M059J (cell line): Measurements from ENCODE around the gene DEK. TPM values are rescaled to one million over a fixed set of nuclear protein-coding genes. Genes with fewer than 3 reads are reported as not detected.
"Not testable (repeated sequence)": the region's sequence is repeated elsewhere in the genome, so short reads cannot be mapped to it uniquely, and the experiment has no call there.

Experiments used
- DNase-seq: peaks from one replicate; pipeline ENCODE4 v3.0.0-alpha.2; 2012; ENCODE audit warnings: low read depth
- total RNA-seq: library from RNA; depleted of rRNA; stranded (reverse); fragments of >200 nt; shearing (Covaris generic); gene quantifications from 2 replicates; pipeline ENCODE4 v1.2.3, GENCODE V29; 2014

Gene DEK
- total RNA-seq, 1 experiment from 2014 or later = 338 TPM

- DNase-seq = no peak
Measured at GRCh38 chr6:18240230-18240629, 24.1 kb downstream of the DEK start.

- no peak for DNase-seq
Measured at GRCh38 chr6:18237167-18237566, 27.2 kb downstream of the DEK start.

GRCh38 chr6:18235524-18235923, 28.8 kb downstream of the DEK start:
- DNase-seq = no peak

- no peak for DNase-seq
Measured at GRCh38 chr6:18234564-18234963, 29.8 kb downstream of the DEK start.

- DNase-seq = not testable (repeated sequence)
Measured at GRCh38 chr6:18233770-18234169, 30.6 kb downstream of the DEK start.

GRCh38 chr6:18231856-18232255, 32.5 kb downstream of the DEK start:
- not testable (repeated sequence) for DNase-seq

- DNase-seq = not testable (repeated sequence)
Measured at GRCh38 chr6:18228590-18228989, 35.7 kb downstream of the DEK start.

- not testable (repeated sequence) for DNase-seq
Measured at GRCh38 chr6:18227166-18227565, 37.2 kb downstream of the DEK start.

GRCh38 chr6:18226451-18227105, 37.8 kb downstream of the DEK start:
- peak; percentile 91 for DNase-seq

GRCh38 chr6:18221288-18221615, 43.1 kb downstream of the DEK start:
- no peak for DNase-seq

- DNase-seq = no peak
Measured at GRCh38 chr6:18219591-18219990, 44.7 kb downstream of the DEK start.

GRCh38 chr6:18218233-18218632, 46.1 kb downstream of the DEK start:
- DNase-seq = no peak

- DNase-seq = peak; percentile 98
Measured at GRCh38 chr6:18216411-18216810, 47.9 kb downstream of the DEK start.

- DNase-seq = no peak
Measured at GRCh38 chr6:18215436-18215835, 48.9 kb downstream of the DEK start.

- no peak for DNase-seq
Measured at GRCh38 chr6:18214003-18214402, 50.3 kb downstream of the DEK start.

GRCh38 chr6:18213439-18213838, 50.9 kb downstream of the DEK start:
- no peak for DNase-seq

GRCh38 chr6:18212231-18212630, 52.1 kb downstream of the DEK start:
- no peak for DNase-seq

- no peak for DNase-seq
Measured at GRCh38 chr6:18211338-18211737, 53.0 kb downstream of the DEK start.

- no peak for DNase-seq
Measured at GRCh38 chr6:18210707-18211106, 53.6 kb downstream of the DEK start.

- no peak for DNase-seq
Measured at GRCh38 chr6:18209539-18210197, 54.7 kb downstream of the DEK start.

- not testable (repeated sequence) for DNase-seq
Measured at GRCh38 chr6:18208778-18209177, 55.6 kb downstream of the DEK start.

- no peak for DNase-seq
Measured at GRCh38 chr6:18207949-18208348, 56.4 kb downstream of the DEK start.

GRCh38 chr6:18207438-18207837, 56.9 kb downstream of the DEK start:
- no peak for DNase-seq

GRCh38 chr6:18206591-18206990, 57.7 kb downstream of the DEK start:
- no peak for DNase-seq
